Measurements from ENCODE around the gene MEIS1.

The MEIS1 gene

DNA sequence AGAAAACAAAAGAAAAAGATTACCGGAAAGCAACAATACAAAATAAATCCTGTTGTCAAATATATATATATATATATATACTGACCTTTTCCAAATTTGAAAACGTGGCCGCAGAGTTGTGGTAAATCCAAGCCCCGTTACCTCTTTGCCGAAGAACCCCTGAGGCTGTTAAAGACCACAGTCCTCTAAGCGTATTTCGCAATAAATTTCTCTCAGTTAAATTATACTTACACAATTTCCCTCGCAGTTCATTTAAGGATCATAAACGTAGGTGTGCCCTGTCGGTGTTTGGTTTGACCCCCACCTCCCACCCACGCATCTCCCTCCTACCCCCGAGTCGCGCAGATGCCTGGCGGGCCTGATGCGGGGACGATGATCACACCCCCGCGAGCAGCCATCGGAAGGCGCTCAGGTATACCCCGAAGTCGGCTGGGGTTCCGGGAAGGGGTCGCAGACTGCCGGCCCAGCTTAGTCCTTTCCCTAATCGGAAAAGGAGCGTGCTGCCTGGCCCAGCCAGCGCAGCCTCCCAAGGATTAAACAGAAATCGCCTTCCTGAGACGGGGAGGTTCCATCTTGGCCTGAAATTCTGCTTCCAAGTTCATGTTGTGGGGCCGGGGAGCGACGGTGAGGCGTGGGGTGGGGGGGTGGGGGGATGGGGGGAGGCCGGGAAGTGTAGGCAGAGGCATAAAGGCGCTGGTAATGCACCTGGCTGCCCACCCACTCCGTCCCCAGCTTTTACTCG lies 2.9 kb upstream of the MEIS1 start:
- FAIRE-seq = no peak

DNA sequence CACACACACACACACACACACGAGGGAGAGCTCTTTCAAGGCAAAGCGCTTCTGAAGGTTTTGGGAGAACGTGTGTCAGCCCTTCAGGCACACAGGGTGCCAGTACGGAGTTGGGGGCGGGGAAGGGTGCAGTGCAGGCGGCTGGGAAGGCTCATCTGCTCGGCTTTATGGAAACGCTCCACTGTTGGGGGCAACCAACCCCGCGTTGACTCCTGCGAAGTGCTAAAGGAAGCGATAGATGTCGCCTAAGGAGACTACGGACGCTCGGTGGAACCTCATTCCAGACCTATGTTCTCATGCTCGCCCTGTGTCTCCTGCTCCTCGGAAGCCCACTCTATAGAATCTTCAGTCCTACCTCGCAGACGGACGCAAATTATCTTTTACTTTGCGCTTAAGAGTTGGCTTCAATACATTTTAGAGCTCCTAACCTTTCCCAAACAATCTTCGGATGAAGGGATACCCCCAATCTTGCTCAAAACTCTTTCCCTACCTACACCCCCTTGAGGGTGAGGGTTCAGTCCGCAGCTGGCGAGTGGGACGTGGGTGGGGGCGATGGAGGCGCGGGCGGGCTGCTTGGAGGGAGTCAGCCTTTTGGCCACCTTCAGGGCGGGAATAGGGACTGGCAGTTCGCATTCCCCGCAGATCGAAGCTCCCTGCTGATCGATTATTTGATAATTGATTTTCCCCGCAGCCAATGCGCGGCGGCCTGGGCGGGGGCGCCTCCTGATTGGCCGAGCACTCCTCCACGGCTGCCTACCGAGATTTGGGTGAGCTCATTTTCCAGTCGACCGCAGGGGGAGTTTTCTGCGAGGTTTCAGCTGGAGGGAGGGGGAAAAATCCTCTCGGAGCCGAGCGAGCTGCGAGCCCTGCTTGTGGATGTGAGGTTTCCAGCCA lies 1.9 kb upstream of the MEIS1 start:
- no peak for FAIRE-seq

DNA sequence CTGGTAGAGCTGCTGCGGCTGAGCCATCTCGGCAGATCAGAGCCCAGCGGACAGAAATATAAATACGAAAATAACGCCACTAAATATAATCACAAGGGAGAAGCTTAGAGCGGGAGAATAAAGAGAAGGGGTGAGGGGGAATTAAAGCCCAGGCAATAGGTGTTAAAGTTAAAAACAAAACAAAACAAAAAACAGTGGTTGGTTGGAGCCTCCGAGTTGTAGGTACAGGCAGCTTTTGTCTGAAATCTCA lies 1.3 kb upstream of the MEIS1 start:
- no peak for FAIRE-seq

DNA sequence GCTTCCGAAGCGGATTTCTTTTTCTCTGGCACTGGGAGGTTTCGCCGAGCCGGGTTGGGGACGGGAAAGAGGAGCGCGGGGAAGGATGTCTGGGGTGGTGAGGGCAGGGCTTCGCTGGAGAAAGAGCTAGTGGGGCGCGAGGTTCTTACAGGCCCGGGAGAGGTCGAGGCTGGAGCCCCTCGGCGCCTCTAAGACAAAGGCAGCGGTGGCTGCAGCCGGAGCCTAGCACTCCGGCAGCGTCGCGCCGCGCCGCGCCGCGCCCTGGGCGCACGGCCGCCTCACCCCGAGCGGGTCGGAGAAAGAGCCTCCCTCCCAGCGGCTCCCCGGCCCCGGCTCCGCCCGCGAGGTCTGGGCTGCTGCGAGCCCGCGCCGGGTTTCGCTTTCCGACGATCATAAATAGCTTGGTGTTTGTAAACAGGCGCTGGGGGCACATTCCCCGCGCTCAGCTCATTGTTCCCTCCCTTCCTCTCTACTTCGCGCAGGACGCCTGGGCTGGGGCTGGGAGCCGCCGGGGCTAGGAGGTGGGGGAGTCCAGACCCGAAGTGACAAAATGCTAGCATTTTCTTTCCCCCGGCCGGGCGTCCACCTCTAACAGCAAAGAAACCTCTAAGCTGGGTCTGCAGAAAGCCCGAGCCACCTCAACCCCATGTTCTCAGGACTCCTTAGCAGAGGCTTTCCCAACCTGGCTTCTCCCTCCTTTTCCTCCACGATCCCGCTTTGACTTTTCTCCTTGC lies 813 bp upstream of the MEIS1 start:
- FAIRE-seq = no peak

DNA sequence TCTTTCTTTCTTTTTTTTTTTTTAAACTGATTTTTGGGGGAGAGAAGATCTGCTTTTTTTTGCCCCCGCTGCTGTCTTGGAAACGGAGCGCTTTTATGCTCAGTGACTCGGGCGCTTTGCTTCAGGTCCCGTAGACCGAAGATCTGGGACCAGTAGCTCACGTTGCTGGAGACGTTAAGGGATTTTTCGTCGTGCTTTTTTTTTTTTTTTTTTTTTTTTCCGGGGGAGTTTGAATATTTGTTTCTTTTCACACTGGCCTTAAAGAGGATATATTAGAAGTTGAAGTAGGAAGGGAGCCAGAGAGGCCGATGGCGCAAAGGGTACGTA lies 587 bp downstream of the MEIS1 start:
- FAIRE-seq = no peak

DNA sequence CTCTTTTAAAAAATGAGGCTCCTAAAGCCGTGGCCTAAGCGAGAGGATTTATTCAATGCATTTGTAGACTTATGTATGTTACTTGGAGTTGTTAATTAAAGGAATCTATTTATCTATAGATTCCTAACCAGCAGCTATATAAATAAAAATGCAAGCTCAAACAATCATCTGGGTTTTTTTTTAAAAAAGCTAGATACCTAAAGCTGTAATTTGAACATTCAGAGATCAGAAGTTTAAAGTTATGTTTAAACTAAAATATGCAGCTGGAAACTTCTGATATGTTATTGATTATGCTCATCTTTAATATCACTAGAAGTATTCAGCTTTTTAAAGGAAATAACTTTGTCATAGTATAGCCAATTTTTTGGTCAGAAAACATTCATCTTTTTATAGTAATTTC lies 1.0 kb downstream of the MEIS1 start:
- no peak for FAIRE-seq

DNA sequence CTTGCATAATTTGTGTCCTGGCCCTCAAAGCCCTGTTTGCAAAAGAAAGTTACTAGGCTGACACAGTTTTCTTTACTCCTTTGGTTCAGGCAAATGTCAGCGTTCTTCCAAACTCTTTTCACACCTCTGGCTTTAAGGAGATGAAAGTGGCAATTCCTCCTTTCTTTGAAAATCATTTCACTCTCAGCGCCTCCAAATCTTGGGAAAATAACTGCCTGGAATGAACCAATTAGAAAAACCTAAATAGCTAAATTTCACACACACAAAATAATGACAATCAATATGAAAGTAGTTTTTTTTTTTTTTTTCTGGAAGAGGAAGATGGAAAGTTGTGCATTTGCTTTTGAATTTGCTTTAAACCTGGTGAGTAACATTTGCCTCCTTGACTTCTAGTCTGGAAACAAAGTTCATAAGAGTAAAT lies 1.7 kb downstream of the MEIS1 start:
- FAIRE-seq = no peak

DNA sequence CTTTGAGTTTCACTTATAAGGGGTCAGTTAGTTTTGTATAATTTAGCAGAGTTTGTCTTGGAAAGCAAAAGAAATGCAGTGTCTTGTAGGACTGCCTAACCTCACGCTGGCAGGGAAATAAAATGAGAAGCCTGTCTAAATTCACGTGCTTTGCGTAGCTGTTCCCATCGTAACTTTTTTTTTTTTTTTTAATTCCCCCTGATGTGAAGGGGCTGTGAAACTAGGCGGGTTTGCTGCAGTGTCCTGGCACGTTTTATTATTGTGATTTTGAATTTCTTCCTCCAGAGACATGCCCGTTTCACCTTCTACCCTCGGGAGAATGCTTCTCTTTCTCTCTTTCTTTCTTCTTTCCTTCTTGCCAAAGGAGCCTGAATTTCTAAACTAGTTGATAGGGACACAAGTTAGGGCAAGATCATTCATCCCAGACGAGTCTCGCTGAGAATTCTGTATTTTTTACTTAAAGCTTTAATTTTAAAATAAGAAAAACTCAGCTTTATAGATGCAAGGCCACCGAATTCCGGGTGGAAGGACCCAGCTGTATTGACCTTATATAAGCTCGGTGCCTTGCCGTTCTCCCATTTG lies 2.3 kb downstream of the MEIS1 start:
- no peak for FAIRE-seq

DNA sequence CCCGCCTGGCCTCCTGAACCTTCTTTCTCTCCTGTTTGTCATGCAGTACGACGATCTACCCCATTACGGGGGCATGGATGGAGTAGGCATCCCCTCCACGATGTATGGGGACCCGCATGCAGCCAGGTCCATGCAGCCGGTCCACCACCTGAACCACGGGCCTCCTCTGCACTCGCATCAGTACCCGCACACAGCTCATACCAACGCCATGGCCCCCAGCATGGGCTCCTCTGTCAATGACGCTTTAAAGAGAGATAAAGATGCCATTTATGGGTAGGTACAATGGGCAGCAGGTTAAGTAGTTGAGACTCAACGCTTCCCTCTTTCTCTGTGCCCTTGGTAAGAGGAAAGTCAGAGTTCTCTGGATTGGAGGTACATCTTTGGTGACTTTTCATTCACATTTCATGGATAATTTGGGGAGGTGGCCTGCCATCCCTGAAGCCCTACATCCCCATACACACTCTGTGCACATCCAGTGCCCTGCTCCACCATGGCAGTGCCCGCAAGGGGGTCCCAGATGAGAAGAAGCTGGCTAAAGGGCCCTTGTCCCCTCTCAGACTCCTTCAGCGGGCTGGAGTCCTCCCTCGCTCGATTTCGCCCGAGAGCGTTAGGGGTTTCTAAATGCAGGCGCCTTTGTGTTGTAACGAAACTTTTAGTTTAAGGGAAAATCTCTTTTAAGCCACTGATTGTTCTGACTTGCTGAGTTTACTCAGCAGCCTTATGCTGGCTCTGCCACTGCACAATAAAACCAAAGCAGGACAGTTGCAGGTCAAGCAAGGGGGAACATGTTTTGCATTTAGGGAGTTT lies 3.0 kb downstream of the MEIS1 start:
- no peak for FAIRE-seq

DNA sequence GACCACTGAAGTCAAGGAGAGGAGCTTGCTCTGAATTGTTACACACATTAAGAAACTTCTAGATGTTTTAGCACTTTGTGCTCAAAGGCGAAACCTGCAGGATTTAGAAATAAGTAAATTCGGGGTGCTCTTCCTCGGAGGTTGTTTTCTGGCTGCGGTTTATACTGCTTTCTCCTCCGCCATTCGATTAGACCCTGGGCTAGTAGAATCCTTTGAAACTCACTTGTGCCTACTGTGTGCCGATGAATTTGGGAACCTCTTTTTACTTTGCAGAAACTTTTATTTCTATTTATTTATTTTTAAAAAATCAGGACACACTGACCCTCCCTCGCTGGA lies 3.5 kb downstream of the MEIS1 start:
- FAIRE-seq = no peak

DNA sequence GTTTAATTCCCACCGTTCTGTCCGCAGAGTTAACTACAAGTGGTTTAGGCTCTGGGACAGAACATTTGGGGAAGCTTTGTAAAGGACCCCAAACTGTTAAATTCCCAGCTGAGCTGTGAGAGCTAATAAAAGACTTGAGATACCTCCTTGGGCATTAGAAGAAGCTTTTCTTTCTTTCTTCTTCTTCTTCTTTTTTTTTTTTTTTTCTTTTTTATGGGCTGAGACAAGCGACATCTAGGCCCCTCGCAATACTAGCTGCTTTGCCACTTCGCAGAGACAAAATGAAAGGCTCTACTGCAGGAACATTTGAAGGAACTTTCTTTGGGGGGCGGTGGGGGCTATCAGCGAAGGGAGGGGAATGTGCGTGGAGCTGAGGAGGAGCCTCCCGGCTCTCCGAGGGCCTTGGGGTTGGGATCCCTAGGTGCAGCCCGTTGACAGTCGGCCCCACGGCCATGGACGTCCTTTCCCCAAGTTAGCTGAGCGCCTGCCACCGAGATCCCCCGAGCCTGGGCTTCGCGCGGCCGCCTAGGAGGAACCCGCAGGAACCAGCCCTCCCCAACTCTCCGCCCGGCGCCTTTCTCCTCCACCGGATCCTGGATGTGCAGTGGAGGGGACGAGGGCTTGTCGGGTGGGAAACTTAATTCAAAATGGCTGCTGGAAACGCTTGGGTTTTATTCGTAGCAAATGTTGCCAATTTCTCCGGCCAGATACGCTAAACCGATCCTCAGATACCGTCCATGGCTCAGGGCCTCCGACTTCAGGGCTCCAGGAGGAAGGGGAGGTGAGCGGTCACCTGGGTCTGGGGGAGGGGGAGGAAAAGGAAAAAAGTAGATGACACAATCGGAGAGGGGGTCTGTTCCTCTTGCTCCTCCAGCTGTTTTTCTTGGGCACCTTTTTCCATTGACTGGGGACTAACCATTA lies 4.2 kb downstream of the MEIS1 start:
- no peak for FAIRE-seq

DNA sequence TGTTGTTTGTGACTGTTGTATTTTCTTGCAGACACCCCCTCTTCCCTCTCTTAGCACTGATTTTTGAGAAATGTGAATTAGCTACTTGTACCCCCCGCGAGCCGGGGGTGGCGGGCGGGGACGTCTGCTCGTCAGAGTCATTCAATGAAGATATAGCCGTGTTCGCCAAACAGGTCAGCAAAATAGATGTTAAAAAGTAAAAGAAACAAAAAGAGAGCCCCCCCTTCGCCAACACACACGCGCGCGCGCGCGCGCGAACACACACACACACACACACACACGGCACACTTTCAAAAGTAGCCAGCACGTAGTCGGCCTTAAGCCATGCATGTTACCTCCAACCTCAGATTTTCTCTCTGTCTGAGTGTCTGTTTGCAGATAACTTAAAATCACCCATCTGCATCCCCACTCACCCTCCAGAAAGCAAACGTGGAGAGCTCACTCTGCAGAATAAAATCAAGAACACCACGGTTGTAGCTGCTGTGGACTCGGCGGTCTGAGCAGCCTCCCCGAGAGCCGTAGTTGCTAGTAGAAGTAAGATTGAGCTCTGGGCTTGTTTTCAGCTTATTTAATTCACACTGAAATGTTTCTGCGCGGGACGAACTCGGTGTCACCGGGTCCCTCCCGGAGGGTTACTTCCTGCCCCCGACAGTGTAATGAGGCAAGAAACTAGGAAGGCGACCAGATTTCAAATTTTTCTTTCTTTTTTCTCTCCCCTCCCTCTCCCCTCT lies 5.1 kb downstream of the MEIS1 start:
- FAIRE-seq = no peak

DNA sequence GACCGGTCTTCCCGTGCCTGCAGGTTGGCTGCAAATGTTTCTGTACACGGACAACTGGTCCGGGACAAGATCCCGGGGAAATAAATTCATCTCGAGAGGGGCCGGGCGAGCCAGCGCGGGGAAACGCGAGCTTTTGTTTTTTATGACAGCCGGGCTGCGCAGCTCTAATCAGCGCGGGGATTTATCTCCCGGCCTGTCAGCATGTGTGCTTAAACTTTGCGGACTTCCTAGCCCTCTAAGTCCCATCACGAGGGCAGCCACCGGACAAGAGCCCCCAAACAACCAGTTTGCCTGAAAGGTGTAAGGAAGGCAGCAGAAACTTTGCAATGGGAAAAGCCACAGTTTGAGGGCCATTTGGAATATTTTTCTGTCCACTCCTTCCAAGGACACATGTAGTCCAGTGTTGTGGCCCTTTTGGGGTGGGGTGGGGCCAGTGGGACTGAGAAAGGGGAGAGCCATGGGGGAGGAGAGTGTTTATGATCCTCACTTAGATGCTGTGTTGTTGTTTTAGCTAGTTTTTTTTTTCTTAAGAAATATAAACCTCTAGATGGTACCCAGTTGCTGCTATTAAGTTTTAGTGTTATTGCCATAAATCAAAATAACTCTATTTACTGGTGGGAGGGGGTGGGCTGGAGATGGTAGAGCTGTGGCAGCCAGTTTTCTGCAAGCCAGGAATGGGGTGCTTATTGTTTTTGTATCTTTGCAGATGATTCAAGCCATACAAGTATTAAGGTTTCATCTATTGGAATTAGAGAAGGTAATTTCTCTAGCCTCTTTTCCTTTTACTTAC lies 6.0 kb downstream of the MEIS1 start:
- no peak for FAIRE-seq

DNA sequence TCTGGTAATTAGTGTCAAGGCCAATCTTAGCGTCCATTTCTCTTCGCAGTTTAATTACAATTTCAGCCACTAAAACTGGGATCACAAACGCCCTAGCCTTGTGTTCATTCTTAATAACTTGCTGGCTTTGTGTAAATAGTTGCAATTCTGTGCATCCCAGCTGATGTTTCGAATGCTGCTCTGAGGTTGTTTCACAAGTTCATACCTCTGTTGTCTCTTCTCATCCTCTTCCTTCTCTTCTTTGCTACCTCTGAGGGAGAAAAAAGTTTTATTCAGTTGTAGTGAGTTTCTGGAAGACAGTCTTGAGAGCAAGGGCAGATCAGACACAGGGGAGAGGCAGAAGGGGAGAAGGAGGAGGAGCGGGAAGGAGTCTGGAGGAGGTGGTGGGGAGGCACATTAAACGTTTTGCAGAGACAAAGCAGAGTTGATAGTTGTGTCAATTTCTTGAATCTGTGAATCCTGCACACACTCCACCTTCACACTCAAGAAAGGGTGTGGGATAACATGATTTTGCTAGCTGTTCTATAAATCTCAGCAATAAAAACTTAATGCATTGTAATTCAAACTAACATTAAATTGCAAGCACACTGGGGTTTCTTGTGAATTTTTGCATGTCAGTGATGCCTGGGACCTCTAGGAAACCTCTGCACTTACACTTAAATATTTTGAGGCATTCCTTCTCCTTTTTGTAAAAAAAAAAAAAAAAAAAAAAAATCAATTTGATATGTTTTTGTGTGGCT lies 6.8 kb downstream of the MEIS1 start:
- no peak for FAIRE-seq

DNA sequence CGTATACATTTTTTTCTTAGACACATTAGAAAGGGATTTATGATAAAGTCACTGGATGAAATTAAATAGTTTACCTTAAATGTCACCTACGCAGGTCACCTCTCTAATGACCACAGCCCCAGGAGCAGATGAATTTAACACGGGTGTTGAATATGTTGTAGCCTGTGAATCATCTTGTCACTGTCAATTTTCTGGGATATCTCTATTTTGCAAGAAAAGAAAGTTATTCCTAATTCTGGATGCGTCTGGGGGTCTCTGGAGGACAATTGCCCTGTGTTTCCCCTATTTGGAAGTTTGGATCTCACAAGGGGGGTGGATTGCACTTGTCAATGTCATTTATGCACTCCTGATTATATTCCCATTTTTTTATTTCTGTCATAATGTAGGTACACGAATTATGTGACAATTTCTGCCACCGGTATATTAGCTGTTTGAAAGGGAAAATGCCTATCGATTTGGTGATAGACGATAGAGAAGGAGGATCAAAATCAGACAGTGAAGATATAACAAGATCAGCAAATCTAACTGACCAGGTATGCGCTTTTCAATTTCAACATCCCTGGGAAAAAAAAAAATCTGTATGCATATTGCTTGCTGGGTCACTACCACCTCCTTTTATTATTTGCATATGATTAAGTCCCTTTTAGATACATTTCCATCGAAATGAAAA lies 7.7 kb downstream of the MEIS1 start:
- no peak for FAIRE-seq

DNA sequence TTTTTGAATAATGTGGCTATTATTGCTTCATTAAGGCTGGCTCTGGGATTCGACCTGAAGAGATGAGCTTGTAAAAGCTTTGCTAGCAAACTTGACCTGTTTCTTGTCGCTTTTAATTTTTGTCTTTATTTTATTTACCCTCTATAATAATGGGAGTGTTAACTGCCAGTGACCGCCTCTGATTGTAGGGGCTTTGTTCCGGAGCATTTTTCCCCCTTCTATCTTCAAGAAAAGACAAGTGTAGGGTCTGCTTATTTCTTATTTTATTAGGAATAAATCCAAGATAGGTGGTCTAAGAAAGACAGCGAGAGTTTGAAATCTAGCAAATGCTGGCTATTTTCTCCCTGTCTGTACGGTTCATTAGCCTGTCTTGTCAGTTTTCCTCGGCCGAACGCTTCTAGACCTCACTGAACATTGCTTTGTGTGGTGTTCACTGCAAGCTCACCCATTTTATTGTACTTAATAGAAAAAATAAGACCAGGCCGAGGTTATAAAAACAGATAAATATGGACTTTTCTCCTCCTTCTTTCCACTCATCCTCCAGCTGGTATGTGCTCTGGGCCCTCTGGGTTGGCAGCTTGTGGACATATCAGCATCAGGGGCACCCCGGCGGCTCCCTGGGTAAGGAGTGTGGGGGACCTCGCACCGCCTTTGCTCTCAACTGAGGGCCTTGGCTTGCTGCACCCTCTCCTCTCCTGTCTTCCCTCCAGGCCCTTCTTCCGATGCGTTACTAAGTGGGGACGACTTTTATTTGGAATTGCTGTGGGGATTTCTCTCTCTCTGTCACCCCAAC lies 8.5 kb downstream of the MEIS1 start:
- FAIRE-seq = no peak

DNA sequence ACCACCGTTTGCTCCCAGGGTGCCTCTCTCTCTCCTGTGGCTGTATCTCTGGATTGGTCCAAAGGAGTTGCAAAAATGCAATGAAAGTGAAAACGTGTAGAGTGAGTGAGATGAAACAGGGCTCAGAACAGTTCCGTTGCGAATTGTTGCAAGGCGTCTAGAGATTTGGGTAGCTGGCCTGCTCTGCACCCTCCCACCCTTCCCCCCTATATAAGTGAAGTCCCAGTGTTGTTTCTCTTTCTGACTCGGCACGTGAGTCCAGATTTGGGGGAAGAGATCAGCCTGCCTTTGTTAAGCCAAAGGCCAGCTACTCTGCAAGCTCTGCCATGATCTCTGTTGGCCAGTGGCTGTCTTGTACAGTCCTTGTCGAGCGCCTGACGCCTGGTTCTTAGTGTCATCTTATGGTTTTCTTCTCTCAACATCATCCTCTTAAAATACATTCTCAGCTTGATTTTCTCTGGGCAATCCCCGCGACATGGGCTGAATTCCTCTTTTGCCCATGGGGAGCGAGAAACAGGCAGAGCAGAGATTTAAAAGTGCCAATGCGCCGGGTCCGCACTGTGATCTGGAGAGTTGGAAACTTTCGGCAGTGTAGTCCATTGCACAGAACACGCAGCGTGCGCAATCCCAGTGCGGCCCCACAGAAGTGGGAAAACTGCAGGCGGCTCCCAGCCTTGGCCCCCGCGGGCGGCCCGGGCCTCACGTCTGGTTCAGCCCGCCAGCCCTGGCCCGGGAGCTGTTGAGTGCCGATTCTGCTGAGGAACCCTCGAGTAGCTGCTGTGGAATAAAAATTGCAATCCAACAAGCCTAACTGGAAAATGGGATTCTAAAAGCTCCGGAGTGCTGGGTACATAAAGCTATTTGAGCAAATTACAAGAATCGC lies 9.3 kb downstream of the MEIS1 start:
- no peak for FAIRE-seq

Measured in G401.6 (cell line).